WTC11 (cell line): ENCODE data around the gene CRIP2.

Experiments used
- CREB1 ChIP-seq: sonication (generic); formaldehyde crosslinking; IDR thresholded peaks from 2 replicates; pipeline ENCODE4 v1.8.0; 2023; ENCODE audit warnings: mild to moderate bottlenecking, missing genetic modification reagents
- CTCF ChIP-seq: fragments of 200-600 bp; IDR thresholded peaks from 2 replicates; pipeline ENCODE4 v1.8.0; 2022; ENCODE audit warnings: antibody characterized with exemption
- HMGXB4 ChIP-seq: sonication (generic); formaldehyde crosslinking; IDR thresholded peaks from 2 replicates; pipeline ENCODE4 v1.8.1; 2023; ENCODE audit warnings: mild to moderate bottlenecking, moderate library complexity, missing genetic modification reagents
- ZNF263 ChIP-seq: sonication (generic); formaldehyde crosslinking; IDR thresholded peaks from 2 replicates; pipeline ENCODE4 v1.8.1; 2022; ENCODE audit warnings: low read depth, mild to moderate bottlenecking, moderate library complexity, missing genetic modification reagents

- TF ChIP-seq CTCF (no peak), CREB1 (CRISPR knock-in tag) (no peak), ZNF263 (no peak), HMGXB4 (no peak)
Observed at GRCh38 chr14:105430565-105430964, 44.1 kb upstream of the CRIP2 start.
